RWPE1 (cell line): ENCODE measurements around the gene RSPO4.

ENCODE experiments used
- CTCF ChIA-PET: fragments of 350-600 bp; sonication (Branson Sonifier 250); formaldehyde crosslinking; extraction: SDS; loops from one replicate; lab custom pipeline; 2021; lab: Yijun Ruan, JAX
- POLR2A ChIA-PET: fragments of 400-600 bp; formaldehyde crosslinking; extraction: SDS; loops from one replicate; lab custom pipeline; 2020; ENCODE audit warnings: antibody characterized with exemption; ENCODE audit not compliant: low non-redundant PET; lab: Yijun Ruan, JAX
- DNase-seq: peaks from one replicate; pipeline ENCODE4 v3.0.0; 2012; ENCODE audit warnings: low spot score
- H3K27ac ChIP-seq: fragments of 450-650 bp; 2 replicates; pipeline ENCODE4 v1.5.1; 2017
- TF ChIP-seq, protein P1 (sequence below): fragments of 450-650 bp; conservative IDR thresholded peaks from 2 replicates; pipeline ENCODE4 v1.5.1; 2017; ENCODE audit warnings: low read depth, mild to moderate bottlenecking

The RSPO4 gene

DNA sequence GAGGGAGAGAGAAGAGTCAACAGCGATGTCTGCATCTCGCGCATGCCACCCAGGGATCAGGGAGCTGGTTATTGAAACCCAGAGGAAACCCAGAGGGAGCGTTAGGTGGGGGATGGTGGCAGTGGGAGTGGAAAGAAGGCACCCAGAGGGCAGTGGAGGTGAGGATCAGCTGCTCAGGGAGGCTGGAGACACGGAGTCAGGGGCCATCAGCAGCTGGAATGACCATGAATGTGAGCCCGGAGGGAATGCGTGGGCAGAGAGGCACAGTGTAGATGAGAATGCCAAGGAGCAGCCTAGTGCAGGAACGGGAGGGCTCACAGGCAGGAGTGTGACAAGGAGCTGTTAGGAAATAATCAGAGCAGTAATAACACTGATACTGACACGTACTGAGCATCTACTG is 36.2 kb downstream of the RSPO4 start:
- POLR2A ChIA-PET, result interaction anchor here (0.6 kb wide), 1 partner anchor 148 kb away, joined by 7 read pairs; no protein-coding TSS in a partner anchor
- CTCF ChIA-PET, result interaction anchor here (0.6 to 1.8 kb wide), 2 partner anchors 9 to 22 kb away, joined by 3 to 9 read pairs; no protein-coding TSS in a partner anchor
- DNase-seq, result no peak
- TF ChIP-seq, protein P1, sequence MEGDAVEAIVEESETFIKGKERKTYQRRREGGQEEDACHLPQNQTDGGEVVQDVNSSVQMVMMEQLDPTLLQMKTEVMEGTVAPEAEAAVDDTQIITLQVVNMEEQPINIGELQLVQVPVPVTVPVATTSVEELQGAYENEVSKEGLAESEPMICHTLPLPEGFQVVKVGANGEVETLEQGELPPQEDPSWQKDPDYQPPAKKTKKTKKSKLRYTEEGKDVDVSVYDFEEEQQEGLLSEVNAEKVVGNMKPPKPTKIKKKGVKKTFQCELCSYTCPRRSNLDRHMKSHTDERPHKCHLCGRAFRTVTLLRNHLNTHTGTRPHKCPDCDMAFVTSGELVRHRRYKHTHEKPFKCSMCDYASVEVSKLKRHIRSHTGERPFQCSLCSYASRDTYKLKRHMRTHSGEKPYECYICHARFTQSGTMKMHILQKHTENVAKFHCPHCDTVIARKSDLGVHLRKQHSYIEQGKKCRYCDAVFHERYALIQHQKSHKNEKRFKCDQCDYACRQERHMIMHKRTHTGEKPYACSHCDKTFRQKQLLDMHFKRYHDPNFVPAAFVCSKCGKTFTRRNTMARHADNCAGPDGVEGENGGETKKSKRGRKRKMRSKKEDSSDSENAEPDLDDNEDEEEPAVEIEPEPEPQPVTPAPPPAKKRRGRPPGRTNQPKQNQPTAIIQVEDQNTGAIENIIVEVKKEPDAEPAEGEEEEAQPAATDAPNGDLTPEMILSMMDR, result no peak
- no peak overlapping the region for H3K27ac ChIP-seq

DNA sequence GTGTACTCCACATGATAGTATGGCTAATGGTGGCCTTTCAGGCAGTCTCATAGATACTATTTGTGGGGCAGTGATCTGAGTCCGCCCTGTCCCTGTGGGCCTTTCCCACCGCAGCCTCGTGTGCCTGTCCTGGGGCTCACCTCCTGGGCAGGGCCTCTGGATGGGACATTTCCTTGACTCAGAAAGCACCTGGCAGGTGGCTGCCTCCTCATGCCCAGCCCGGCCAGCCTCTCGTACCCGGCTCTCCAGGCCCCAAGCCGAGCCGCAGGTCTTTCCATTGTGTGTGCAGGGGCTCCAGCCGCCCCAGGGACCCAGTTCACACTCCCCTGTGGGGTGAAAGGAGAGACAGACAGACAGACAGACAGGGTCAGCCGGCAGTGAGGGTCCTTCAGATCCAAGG is 38.3 kb downstream of the RSPO4 start:
- DNase-seq, result no peak
- ChIA-PET POLR2A (no interaction called here), CTCF (no interaction called here)
- no peak overlapping the region for H3K27ac ChIP-seq
- TF ChIP-seq, protein P1, result no peak

DNA sequence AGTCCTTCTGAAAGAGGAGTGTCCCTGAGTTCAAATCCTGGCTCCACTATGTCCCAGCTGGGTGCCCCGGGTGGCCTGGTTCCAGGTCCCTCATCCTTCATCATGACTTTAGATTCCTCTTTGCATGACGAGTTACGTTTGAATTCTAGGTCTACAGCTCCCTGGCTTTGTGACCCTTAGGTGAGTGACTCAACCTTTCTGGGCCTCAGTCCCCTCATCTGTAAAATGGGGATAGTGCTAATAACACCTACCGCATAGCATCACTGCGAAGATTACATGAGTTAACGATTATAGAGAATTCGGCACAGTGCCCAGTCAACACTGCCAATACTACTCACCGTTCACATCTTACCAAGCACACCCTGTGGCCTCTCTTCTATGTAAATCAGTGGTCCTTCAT is 39.4 kb downstream of the RSPO4 start:
- TF ChIP-seq, protein P1, result no peak
- no peak overlapping the region for H3K27ac ChIP-seq
- DNase-seq, result no peak
- POLR2A ChIA-PET, result no interaction called here
- CTCF ChIA-PET, result interaction anchor here (0.6 kb wide), 1 partner anchor 139 kb away, joined by 3 read pairs; no protein-coding TSS in a partner anchor

DNA sequence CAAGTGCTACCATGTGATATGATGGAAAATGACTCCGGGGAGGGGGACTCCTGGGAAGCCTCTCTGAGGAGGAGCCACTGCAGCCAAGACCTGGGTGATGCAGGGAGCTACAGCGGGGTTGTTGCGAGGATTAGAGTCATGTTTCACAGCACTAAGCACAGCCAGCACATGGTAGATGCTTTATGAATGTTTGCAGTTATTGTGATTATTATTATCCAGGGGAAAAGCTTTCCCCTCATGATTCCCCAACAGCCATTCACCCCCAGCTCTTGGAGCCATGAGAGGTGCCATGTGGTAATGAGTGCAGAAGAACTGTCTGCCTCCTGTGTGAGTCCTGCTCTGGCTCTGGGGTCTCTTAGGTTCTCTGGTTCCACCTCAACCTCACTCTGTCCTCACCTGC is 39.9 kb downstream of the RSPO4 start:
- TF ChIP-seq, protein P1, result no peak
- no peak for DNase-seq
- CTCF ChIA-PET, result interaction anchor here (0.6 kb wide), 1 partner anchor 140 kb away, joined by 3 read pairs; no protein-coding TSS in a partner anchor
- H3K27ac ChIP-seq, result no peak overlapping the region
- POLR2A ChIA-PET, result no interaction called here

DNA sequence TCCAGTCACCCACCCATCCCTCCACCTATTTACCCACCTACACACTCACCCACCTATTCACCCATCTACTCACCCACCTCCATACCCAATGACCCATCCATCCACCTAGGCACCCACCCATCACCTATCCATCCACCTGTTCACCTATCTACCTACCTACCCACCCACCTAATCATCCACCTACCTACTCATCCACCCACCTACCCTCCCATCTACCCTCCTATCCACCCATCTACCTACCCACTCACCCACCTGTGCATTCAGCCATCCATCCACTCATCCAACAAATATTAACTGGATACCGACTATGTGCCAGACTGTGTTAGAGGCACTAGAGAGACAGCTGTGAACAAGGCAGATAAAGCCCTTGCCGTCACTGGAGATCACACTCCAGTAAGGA is 40.3 kb downstream of the RSPO4 start:
- ChIA-PET POLR2A (no interaction called here), CTCF (no interaction called here)
- H3K27ac ChIP-seq, result no peak overlapping the region
- TF ChIP-seq, protein P1, result no peak
- DNase-seq, result no peak

DNA sequence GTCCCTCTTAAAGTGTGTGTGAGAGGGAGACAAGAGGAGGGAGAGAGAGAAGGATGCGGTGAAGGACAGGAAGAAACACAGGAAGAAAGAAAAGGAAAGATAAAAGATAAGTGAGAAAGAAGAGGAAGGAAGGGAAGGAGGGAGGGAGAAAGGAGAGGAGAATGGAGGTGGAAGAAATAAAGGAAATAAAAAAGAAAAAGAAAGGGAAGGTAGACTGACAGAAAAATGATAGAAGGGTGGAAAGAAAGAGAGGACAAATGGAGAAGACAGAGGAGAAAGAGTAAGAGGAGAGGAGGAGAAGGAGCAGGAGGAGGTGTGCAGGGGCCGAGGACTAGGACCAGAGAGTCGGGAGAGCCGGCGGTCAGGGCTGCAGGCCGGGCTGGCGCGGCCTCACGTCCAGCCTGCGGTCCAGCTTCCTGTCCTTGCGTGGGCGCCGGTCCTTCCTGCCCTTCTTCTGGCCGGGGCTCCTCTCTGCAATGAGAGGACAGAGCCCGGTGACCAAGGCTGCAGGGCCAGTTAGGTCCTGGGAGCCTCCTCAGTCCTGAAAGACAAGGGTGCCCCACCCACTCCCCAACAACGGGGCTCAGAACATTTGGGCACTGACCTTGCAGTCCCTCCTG is 42.0 kb downstream of the RSPO4 start:
- POLR2A ChIA-PET, result no interaction called here
- CTCF ChIA-PET, result interaction anchor here (0.6 kb wide), 1 partner anchor 74 kb away, joined by 3 read pairs; no protein-coding TSS in a partner anchor
- no peak for DNase-seq
- H3K27ac ChIP-seq, result no peak overlapping the region
- TF ChIP-seq, protein P1, result no peak
